GM20431 (cell line): Measurements from ENCODE around the gene LPO.

Experiments used
- in situ Hi-C: fragments of 300-500 bp; cut with MseI, MboI; formaldehyde crosslinking; loops from one replicate; pipeline ENCODE4 v1.15.0; 2020; ENCODE audit warnings: low sequenced_read_pairs; ENCODE audit not compliant: unreplicated experiment

Gene LPO

DNA sequence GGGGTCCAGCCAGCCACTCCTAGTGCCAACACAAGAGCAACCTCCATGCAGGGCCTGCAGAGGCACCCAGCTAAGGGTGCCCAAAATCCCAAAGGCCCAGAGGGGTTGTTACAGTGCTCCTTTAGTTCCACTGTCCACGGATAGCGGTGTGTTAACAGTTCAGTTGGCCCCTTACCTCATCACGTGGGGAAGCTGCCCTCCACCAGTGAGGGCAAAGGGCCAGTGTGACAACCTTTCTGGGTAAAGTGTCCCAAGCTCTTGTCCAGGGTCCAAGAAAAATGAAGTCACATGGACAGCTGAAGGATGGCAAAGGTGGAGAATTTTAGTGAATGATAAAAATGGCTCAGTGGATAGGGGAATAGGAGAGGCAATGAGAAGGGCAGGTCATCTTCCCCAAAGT is 10.7 kb upstream of the LPO start:
- in situ Hi-C loops: no loop called here

DNA sequence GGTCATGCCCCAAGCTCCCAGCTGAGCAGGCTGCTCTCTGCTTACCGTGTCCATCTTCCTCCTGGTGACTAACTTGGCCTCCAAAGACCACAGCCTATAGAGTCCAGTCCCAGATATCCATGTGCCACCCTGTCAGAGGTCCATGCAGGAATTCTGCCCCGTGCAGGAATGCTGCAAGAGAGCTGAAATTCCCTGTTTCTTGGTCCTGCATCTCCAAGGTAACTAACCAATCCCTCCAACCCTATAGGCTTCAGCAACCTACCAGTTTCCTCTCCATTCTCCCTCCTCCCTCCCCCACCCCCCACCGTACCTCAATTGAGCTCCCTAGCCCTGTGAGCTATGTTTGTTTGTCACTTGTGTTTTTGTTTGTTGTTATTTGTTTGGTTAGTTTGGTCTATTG is 9.7 kb upstream of the LPO start:
- in situ Hi-C loops: no loop called here

DNA sequence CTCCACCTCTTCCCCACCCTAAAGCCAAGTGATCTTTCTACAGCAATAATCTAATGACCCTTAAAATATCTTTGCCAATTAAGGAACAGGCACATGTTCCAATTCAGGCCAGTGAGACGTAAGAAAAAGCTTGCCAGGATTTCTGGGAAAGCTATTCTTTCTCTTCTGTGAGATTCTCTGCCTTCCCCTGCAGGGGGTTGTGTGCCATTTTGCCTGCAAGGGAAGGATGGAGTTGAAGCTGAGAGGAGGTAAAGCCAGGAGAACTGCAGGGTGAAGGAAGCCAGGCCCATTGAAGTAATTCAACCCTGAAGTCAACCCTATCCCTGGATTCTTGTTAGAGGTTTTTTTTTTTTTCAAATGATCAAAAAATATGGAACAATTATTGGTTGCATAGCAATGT is 9.0 kb upstream of the LPO start:
- in situ Hi-C loops: no loop called here

DNA sequence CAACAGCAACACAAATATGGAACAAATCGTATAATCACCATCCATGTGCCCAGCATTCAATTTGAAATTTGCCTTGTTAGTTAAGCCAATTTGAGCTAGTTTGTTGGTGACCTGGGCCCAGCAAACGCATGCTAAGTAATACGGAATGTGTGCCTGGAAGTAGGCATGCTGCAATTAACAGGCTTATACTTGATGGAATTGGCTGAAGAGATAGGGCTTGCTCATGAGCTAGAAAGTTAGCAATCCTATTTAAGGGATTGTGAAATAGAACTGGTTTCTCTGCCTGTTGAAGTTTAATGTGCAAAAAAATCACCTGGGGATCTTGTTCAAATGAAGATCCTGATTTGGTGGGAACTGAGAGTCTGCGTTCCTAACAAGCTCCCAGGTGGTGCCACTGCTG is 8.5 kb upstream of the LPO start:
- in situ Hi-C loops: no loop called here

DNA sequence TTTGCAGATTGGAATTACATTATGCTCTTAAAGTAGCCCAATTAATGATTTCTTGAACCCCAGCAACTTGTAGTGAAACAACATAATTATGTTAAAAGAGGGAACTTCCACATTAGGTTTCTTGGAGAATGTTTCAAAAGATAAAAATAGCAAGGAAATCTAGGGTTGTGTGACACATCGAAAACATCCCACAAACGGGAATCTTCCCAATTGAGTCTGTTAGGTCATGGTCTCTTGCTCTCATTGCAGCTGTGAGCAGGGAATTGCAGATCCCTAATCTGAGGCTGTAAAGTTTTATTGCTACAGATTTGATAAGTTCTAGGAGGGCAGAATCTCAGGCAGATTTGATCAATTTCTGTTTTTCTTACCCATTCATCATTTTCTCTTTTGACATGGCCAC is 6.7 kb upstream of the LPO start:
- in situ Hi-C loops: no loop called here

DNA sequence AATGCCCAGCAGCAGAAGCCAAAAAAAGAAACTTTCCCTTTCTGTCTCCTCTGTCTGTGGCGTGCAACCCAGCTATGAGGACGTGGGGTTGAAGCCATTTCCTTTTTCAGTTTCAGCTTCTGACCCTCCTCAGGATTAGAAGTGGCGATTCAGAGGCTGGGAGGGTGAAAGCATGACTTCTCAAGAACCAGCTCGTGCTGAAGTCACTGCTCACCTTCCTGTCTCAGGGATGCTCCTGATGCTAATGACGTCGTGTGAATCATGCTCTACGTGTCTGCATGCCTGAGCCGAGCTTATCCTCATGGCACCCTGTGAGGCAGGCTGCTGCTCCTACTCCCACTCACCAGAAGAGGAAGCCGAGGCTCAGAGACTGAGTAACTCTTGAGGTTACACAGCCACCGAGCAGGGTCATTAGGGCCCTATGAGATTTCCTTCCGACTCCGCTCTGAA is 5.7 kb upstream of the LPO start:
- in situ Hi-C loops: no loop called here

DNA sequence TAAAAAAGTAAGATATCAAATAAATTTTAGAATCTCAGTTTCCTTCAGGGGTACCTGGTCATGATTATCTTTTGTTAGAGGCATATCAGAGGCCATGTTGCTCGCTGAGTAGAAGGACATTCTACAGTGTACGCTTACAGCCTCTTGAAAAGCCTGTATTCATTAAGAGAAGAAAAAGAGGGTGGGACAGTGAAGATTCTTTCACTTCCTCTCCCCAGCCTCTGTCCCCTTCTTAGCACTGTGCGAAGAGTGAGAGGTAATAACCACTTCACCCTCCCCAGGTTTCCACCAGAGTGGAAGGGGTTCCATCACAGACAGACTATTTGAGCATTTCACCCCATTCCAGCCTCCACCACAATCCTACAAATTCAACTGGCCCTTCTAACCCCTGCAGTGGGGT is 4.8 kb upstream of the LPO start:
- in situ Hi-C loops: no loop called here

DNA sequence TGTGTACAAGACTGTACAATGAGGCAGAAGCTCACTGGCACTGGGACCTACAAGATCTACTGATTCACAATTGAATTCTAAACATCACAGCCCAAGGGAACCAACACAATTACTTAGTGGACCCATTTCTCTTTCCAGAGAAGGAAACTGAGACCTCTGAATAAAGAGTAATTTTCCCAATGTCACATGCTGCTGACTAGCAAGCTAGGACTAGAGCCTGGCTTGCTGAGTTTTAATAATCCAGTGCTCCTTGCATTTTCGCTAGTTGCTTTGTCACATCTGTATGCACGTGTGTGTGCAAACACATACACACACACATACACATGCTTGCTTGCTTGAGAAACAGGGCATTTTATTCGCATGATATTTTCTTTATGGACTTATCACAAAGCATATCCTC is 3.9 kb upstream of the LPO start:
- in situ Hi-C loops: no loop called here

DNA sequence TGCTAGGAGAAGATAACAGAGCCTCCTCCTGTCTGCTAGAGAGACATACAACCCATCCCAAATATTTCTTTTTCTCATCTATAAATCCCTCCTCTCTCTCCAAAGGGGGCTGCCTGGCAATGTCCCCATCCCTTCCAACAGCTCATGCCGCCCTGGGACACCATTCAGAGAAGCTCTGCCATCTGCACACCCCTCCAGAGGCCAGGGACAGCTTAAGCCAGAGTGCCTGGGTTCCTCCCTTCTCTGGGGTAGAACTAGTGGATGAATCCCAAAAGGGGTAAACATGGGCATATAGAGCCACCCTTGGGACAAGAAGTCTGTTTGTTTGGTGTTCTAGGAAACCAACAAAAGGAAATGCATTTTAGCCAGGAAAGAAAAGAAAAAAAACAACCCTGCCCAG is 2.6 kb upstream of the LPO start:
- in situ Hi-C loops: no loop called here

DNA sequence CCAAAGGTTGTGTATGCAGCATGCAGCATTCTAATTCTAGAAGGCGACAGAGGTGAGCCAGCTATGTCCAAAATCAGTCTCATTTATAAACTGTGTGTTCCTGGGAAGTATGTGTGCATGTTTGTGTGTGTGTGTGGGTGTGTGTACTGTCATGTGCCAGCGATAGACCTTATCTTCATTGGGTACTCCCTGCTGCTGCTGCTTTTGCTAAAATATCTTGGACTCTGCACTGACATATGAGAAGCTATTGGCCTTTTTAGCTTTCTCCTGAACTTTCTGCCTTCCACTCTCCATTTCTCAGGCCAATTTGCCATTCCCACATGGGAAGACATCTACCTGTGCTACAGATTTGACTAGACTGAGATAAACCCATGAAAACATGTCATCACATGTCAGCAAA is 2.0 kb upstream of the LPO start:
- in situ Hi-C loops: no loop called here

DNA sequence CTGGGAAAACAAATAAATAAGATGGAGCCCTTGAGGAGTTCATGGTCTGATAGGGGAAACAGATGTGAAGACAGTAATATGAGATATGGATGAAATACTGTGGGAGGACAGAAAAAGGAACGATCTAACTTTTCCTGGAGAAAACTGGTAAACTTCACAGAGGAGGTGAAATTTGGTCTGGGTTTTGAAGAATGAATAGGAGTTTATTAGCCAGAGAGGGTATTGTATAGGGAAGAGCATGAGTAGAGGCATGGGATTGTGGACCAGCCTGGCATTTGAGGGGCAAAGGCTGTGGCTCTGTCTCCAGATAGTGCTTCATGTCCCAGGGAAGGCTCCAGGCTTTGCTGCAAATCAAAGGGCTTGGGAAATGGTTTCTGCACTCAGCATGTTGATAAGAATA is 1.6 kb downstream of the LPO start:
- in situ Hi-C loops: no loop called here

DNA sequence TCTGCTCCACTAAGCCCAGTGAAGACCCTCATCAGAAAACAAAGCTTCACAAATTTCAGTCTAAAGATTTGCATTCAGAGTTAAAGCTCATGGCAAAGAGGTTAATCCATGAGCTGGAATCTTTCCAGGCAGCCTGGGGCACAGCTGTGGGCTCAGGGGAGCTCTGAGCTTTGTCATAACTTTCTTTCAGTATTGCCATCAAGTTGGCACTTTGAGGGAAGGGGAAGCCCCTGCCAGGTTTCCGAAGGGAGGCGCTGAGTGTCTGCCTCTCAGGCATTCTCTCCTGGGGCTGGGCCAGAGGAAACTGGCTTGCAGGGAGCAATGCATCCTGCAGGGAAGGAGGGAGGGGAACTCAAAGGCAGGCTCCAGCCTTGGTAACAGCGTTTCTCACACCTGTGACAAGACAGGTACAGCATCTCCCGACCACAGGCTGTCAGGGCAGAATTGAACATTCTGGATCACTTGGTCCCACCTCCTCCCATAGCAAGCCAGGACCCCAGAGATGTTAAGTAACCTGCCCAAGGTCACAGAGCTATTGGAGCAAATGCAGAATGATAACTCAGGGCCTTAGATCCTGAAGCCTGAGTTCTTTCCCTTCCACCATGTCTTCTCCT is 3.9 kb downstream of the LPO start:
- in situ Hi-C loops: no loop called here

DNA sequence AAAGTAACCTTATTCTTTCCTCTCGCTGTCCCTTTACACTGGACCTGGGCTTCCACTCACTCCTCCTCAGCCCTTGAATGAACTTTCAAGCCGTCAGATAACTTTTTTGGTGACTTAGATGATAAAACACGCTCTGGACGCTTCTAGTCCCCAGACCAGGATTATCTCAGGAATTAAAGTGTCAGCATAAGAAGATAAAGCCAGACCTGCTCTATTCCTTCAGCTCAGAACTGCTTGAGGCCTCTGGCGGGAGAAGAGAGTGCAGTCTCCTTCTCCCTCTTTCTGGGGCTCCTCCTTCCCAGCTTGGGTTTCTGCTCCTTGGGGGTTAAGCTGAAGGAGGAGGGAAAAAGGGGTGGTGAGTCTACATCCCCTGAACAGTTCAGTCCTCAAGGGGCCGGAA is 6.6 kb downstream of the LPO start:
- in situ Hi-C loops: no loop called here

DNA sequence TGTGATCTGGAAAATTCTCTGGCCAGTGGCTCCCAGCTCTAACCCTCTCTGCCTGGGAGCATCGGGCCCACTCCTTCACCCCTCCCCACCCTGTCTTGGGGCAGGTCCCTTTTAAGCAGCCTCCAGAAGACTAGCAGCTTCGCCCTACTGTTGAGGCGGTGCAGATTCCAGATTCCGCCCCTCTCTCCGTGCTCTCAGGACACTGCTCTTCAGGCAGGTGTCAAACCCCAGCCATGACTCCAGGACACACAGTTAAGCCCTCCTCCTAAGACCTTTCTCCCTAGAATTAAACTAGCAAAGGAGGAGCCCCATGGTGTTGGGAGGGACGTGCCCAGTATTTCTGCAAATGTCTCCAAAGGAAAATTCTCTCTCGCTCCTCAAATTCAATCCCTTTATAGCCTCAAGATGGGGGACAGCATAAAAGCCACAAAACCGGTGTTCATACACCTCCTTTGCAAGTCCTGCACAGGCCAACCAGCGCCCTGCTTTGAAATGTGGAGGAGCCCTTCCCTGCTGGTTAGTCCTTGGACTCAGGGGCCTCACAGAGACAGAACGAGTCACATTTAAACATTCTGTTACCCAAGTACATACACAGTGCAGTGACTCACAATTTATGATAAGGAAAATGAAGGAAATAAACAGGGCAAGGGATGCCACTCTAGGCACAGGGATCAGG is 7.2 kb downstream of the LPO start:
- in situ Hi-C loops: no loop called here

DNA sequence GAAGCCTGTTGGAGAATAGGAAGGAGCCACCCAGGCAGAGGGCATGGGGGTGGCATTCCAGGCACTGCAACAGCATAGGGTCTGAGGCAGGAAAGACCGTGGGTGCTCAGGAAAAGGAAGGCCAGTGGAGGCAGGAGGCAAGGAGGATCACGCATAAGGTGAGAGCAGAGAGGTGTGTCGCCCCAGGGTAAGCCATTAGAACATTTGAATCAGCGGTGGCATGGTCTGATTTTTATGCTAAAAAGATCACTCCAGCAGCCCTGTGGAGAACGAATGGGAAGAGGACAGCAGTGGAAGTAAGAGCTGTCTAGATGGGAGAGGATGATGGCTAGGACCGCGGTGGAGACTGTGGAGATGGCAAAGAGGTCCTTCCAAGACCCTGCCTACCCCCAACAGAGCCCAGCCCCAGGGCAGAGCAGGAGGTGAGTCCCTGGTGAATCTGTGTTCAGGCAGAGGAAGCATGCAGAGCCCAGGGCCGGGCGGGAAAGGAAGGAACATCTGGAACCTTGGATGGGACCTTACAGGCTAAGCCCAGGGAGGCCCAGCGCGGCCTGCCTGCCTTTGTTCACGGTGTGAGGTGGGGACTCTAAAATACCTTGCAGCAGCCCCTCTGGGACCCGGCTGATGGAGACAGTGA is 7.8 kb downstream of the LPO start:
- in situ Hi-C loops: no loop called here

DNA sequence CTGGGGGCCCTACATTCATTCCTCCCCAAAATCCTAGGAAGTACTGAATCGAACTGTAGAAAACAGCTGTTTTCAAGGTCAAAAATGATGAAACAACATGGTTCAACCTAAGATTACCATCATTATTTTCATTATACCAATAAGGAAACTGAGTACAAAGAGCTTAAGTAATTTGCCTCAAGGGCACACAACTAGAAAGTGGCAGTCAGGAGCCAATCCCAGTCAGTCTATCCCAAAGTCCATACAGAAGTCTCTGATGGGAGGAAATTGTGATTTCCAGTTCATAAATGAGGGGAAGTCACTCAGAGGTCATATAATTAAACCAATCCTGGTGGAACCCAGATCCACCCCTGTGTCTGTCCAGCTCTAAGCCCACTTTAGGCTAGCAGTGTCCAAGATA is 8.4 kb downstream of the LPO start:
- in situ Hi-C loops: no loop called here

DNA sequence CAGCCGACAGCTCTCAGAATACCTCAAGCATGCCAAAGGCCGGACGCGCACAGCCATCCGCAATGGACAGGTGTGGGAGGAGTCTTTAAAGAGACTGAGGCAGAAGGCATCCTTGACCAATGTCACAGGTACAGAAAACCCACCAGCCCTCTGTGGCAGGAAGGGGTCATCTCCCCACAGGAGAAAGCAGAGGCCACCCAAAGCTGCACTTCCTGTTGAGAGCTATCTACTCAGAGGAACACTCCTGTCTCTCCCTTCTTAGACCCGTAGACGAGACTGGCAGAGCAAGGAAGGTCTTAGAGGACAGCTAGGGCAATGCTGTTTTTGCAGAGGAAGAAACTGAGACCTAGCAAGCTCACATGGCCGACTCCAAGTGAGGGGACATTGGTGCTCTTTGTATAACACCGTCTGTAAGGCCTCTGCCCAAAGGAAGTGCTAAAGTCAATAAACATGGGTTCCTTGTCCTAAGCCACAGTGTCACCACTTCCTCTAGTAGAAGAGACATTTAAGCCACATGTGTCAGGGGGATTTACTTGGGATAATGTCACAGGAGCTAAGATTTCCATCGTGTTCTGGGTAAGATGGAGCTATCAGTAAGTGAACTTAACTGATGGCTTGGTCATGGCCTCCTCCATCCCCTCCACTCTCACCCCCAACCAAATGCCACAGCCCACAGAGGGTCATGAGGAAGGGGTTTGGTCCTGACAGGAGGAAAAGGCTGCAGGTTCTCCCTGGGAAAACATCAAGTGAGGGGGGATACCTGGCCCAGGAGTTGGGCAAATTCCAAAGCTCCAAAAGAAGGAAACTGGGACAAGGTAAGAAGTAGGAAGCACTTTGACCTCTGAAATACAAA is 9.4 kb downstream of the LPO start:
- in situ Hi-C loops: no loop called here

DNA sequence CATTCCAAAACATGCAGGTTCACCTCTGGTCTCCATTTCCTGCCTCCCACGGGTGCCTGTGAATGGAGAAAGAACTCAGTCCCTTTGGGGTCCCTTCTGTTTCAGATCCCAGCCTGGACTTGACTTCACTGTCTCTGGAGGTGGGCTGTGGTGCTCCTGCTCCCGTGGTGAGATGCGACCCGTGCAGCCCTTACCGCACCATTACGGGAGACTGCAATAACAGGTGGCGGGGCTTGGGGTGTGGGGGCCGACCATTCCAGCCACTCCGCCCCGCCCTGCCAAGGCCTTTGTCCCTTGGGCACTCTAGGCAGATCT is 10.5 kb downstream of the LPO start:
- in situ Hi-C loops: no loop called here

DNA sequence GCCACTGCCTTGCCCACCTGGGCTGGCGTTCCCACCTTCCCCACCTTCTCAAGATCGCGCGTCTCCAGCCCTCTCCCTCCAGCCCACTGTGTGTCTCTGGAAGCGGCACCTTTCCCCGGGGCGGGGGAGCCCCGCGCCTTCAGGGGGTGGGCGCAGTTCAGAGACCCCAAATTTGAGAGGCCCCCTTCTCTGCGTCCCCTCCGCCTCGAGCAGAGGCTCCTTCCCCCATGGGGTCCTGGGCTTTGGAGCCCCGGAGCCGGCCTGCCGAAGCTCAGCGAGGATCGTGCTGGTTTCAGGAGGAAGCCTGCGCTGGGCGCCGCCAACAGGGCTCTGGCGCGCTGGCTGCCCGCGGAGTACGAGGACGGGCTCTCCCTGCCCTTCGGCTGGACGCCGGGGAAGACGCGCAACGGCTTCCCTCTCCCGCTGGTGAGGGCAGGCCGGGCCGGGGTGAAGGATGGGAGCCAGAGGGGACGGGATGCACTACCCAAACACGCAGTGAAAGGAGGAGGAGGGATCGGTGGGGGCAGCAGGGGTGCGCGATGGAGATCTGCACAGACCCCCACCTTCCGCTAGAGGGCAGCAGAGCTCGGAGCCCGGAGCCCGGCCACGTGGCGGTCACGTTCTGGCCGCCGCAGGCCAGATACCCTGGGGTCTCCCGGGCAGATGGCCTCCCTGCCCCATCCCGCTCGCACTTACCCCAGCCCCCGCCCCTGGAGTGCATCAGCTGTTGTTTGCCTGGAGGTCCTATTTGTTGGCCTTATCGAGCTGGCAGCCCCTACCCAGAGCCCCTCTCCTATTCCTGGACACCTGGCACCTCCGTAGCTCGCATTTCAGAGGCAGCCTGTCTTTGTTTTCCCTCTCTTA is 11.1 kb downstream of the LPO start:
- in situ Hi-C loops: no loop called here

DNA sequence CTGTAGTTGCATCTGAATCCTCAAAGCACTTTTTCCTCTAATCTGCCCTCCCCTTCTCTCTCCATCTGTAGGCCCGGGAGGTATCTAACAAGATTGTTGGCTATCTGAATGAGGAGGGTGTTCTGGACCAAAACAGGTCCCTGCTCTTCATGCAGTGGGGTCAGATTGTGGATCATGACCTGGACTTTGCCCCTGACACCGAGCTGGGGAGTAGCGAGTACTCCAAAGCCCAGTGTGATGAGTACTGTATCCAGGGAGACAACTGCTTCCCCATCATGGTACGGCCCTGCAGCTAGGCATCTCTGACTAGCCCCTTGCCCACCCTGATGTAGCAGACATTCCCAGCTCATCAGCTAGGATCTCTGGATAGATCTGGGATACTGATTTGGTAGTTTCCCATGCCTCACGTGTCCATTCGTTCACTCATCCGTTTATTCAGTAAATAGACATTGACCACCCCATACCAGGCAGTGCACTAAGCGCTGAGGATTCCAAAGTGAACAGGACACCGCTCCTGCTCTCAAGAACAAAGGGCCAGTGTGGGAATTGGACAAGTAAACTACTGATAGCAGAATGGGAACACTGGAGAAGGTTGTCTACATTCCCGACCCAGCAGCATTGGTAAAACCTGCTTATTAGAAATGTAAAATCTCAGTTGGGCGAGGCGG is 12.1 kb downstream of the LPO start:
- in situ Hi-C loops: no loop called here
